ENCODE data around the gene DHX38. TPM values are rescaled to one million over a fixed set of nuclear protein-coding genes. Genes with fewer than 3 reads are reported as not detected.

Gene DHX38
- total and polyA plus RNA-seq, 2 donors from 2014 or later, result 23.3 to 60.9 TPM

- DNase-seq (no peak), FAIRE-seq (no peak)
- Histone ChIP-seq H3K27me3 (ENCODE audit: control insufficient read depth, insufficient read depth, low read length) (no peaks in the 10 kb centered on the region), H3K36me3 (ENCODE audit: control insufficient read depth in 2 of 3, insufficient read depth in 3 of 3, low read length in 3 of 3) (no peaks in the 10 kb centered on the region), H3K9ac (ENCODE audit: low read length in 3 of 3) (no peak overlapping the region), H3K4me3 (ENCODE audit: low read length in 3 of 3) (no peak overlapping the region), H3K4me1 (ENCODE audit: control insufficient read depth in 2 of 3, insufficient read depth in 2 of 3, low read depth in 1 of 3, low read length in 3 of 3) (no peaks in the 10 kb centered on the region), H3K27ac (ENCODE audit: low read depth in 2 of 2, low read length in 2 of 2) (no peak overlapping the region), H3K9me3 (ENCODE audit: control insufficient read depth in 2 of 3, insufficient read depth in 1 of 3, low read length in 3 of 3) (no peaks in the 10 kb centered on the region)
- TF ChIP-seq CTCF (IDR thresholded peaks at IDR 0.05; ENCODE audit: borderline replicate concordance, extremely low read depth, insufficient read depth), result no peak
- intact Hi-C loops (cut with DNase I), result no loop called here
These were observed 68.6 kb downstream of the DHX38 start for GRCh38 chr16:72162105-72162692.

Other genes with a start within 250 kb of the DHX38 start
- gene ATXN1L, start 247.9 kb upstream of the DHX38 start, total RNA-seq, result 37.5 TPM
- 7.4 TPM for gene ATXN1L, start 247.9 kb upstream of the DHX38 start, polyA plus RNA-seq (ENCODE audit: insufficient read depth, low read depth, low replicate concordance)
- gene ZNF821, start 209.7 kb upstream of the DHX38 start, total RNA-seq, result 7.1 TPM
- gene ZNF821, start 209.7 kb upstream of the DHX38 start, polyA plus RNA-seq (ENCODE audit: insufficient read depth, low read depth, low replicate concordance), result 10.0 TPM
- gene IST1, start 198.3 kb upstream of the DHX38 start, total RNA-seq, result 220 TPM
- gene IST1, start 198.3 kb upstream of the DHX38 start, polyA plus RNA-seq (ENCODE audit: insufficient read depth, low read depth, low replicate concordance), result 138 TPM
- 0.31 TPM for gene PKD1L3, start 93.4 kb upstream of the DHX38 start, total RNA-seq
- gene PKD1L3, start 93.4 kb upstream of the DHX38 start, polyA plus RNA-seq (ENCODE audit: insufficient read depth, low read depth, low replicate concordance), result not detected
- gene DHODH, start 85.1 kb upstream of the DHX38 start, total RNA-seq, result 10.7 TPM
- 8.9 TPM for gene DHODH, start 85.1 kb upstream of the DHX38 start, polyA plus RNA-seq (ENCODE audit: insufficient read depth, low read depth, low replicate concordance)
- 41.4 TPM for gene HP, start 39.3 kb upstream of the DHX38 start, total RNA-seq
- gene HP, start 39.3 kb upstream of the DHX38 start, polyA plus RNA-seq (ENCODE audit: insufficient read depth, low read depth, low replicate concordance), result 73.9 TPM
- 0.79 TPM for gene HPR, start 30.6 kb upstream of the DHX38 start, total RNA-seq
- 6.3 TPM for gene HPR, start 30.6 kb upstream of the DHX38 start, polyA plus RNA-seq (ENCODE audit: insufficient read depth, low read depth, low replicate concordance)
- 16.1 TPM for gene TXNL4B, start 227 bp upstream of the DHX38 start, total RNA-seq
- 11.9 TPM for gene TXNL4B, start 227 bp upstream of the DHX38 start, polyA plus RNA-seq (ENCODE audit: insufficient read depth, low read depth, low replicate concordance)
- 0.69 TPM for gene PMFBP1, start 78.3 kb downstream of the DHX38 start, total RNA-seq
- gene PMFBP1, start 78.3 kb downstream of the DHX38 start, polyA plus RNA-seq (ENCODE audit: insufficient read depth, low read depth, low replicate concordance), result 0.13 TPM

All from kidney (tissue), 14 donors.